A549 (cell line): ENCODE data around the gene CCDC47.

ENCODE experiments used
- CTCF ChIP-seq: fragments of >200 bp; sonication (Bioruptor Twin); formaldehyde crosslinking; IDR thresholded peaks from 3 replicates; pipeline ENCODE4 v1.5.1; 2016
- MAFK ChIP-seq: fragments of 450-650 bp; IDR thresholded peaks from 2 replicates; pipeline ENCODE4 v1.6.1; 2014; ENCODE audit not compliant: partially characterized antibody

DNA sequence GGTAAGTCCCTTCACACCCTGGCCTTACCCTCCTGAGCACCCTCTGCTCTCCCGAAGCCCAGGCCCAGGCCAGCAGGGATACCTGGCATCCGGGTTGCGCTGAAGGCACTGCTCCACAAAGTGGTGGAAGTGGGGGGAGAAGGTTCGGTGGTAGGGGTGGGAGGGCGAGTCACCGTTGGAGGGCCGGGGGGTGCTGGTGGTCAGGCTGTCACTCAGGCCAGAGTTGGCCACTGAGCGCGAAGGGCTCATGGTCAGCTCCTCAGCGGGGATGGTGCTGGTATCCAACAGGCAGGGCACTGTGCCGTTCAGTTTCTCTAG, 69.2 kb downstream of the CCDC47 start:
- no peak for TF ChIP-seq CTCF
- TF ChIP-seq MAFK = no peak
